ENCODE data around the gene SLC39A11. TPM values are rescaled to one million over a fixed set of nuclear protein-coding genes. Genes with fewer than 3 reads are reported as not detected.

SLC39A11 gene
- total RNA-seq, 1 donor from 2014 or later, result 23.2 TPM

GRCh38 chr17:72858826-72859495, 233.5 kb downstream of the SLC39A11 start:
- H3K4me3 Mint-ChIP-seq, result no peak overlapping the region
- H3K9me3 Mint-ChIP-seq, result peaks cover 6% of the 10 kb centered on the region
- H3K27me3 Mint-ChIP-seq, result no peaks in the 10 kb centered on the region
- no peaks in the 10 kb centered on the region for H3K36me3 Mint-ChIP-seq
- no peak for DNase-seq (ENCODE audit: extremely low spot score, unreplicated experiment)
- no peak overlapping the region for H3K27ac Mint-ChIP-seq
- H3K4me1 Mint-ChIP-seq (ENCODE audit: unreplicated experiment), result peaks cover 11% of the 10 kb centered on the region
- TF ChIP-seq CTCF (conservative IDR thresholded peaks at IDR 0.05), result no peak

- peaks cover 4% of the 10 kb centered on the region for H3K36me3 Mint-ChIP-seq
- peaks cover 3% of the 10 kb centered on the region for H3K27me3 Mint-ChIP-seq
- TF ChIP-seq CTCF (conservative IDR thresholded peaks at IDR 0.05), result no peak
- DNase-seq (ENCODE audit: extremely low spot score, unreplicated experiment), result no peak
- H3K4me1 Mint-ChIP-seq (ENCODE audit: unreplicated experiment), result peaks cover 18% of the 10 kb centered on the region
- peaks cover 3% of the 10 kb centered on the region for H3K9me3 Mint-ChIP-seq
- H3K27ac Mint-ChIP-seq, result peak overlapping the region; percentile 72
- no peak overlapping the region for H3K4me3 Mint-ChIP-seq
Measured at GRCh38 chr17:72853440-72854415, 238.8 kb downstream of the SLC39A11 start.

- no peak for TF ChIP-seq CTCF (conservative IDR thresholded peaks at IDR 0.05)
- Mint-ChIP-seq H3K4me1 (ENCODE audit: unreplicated experiment) (peaks cover 18% of the 10 kb centered on the region), H3K9me3 (no peaks in the 10 kb centered on the region), H3K4me3 (no peak overlapping the region), H3K36me3 (peaks cover 4% of the 10 kb centered on the region), H3K27ac (no peak overlapping the region), H3K27me3 (peaks cover 3% of the 10 kb centered on the region)
- DNase-seq (ENCODE audit: extremely low spot score, unreplicated experiment), result no peak
Measured at GRCh38 chr17:72852277-72852938, 240.1 kb downstream of the SLC39A11 start.

GRCh38 chr17:72850410-72851118, 241.9 kb downstream of the SLC39A11 start:
- H3K9me3 Mint-ChIP-seq, result no peaks in the 10 kb centered on the region
- no peak overlapping the region for H3K4me3 Mint-ChIP-seq
- H3K27me3 Mint-ChIP-seq, result peaks cover 3% of the 10 kb centered on the region
- peaks cover 18% of the 10 kb centered on the region for H3K4me1 Mint-ChIP-seq (ENCODE audit: unreplicated experiment)
- TF ChIP-seq CTCF (conservative IDR thresholded peaks at IDR 0.05), result no peak
- no peak for DNase-seq (ENCODE audit: extremely low spot score, unreplicated experiment)
- peaks cover 4% of the 10 kb centered on the region for H3K36me3 Mint-ChIP-seq
- no peak overlapping the region for H3K27ac Mint-ChIP-seq

GRCh38 chr17:72846399-72846798, 246.1 kb downstream of the SLC39A11 start:
- no peak overlapping the region for H3K27ac Mint-ChIP-seq
- H3K4me1 Mint-ChIP-seq (ENCODE audit: unreplicated experiment), result peaks cover 8% of the 10 kb centered on the region
- H3K9me3 Mint-ChIP-seq, result peaks cover 6% of the 10 kb centered on the region
- no peak for DNase-seq (ENCODE audit: extremely low spot score, unreplicated experiment)
- no peaks in the 10 kb centered on the region for H3K27me3 Mint-ChIP-seq
- TF ChIP-seq CTCF (conservative IDR thresholded peaks at IDR 0.05), result no peak
- H3K4me3 Mint-ChIP-seq, result no peak overlapping the region
- peaks cover 8% of the 10 kb centered on the region for H3K36me3 Mint-ChIP-seq

Data from type B pancreatic cell (in vitro differentiated cells).